Uterus (tissue), 2 donors: ENCODE measurements around the gene SGMS1.

Experiments
- POLR2A ChIP-seq, 2 donors: fragments of 450-650 bp; IDR thresholded peaks; one replicate each; pipeline ENCODE4 v1.6.1; 2016; ENCODE audit warnings: antibody characterized with exemption in 2 of 2, mild to moderate bottlenecking in 1 of 2, moderate library complexity in 1 of 2
- TF ChIP-seq, protein P1 (sequence below), 4 experiments: fragments of 200-600 bp in 2 of 4; fragments of 450-650 bp in 2 of 4; sonication (generic) in 2 of 4; IDR thresholded peaks; one replicate each; pipeline ENCODE4 v1.5.1; 2016 to 2019; ENCODE audit warnings: antibody characterized with exemption in 4 of 4, mild to moderate bottlenecking in 2 of 4, moderate library complexity in 1 of 4

DNA sequence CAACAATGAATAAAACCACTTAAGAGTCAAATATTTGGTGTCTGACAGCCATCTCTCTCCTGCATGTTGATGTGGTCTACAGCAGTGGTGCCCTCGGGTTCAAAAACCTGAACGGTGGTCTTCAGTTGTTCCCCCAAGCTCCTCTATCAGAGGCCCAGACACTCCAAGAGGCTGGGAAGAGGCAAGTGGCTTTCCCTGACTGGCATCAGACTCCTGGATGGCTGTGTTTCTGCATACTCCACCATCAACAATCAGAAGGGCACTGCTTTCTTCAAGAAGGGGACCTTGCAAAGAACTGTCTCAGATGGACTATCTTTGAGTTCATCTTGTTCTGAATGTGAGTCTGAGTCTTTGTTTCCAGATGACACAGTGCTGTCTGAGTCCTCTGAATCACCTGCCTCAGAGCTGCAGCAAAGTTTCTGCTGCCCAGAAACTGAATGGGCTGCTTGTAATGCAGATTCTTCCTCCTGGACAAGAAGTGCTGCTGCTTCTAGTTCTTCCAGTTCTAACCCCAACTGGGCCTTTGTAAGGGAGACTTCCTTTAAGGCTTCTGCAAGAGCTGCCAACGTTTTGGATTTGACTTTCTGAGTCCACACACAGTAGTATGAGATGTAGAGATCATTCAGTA is 5.9 kb upstream of the SGMS1 start:
- TF ChIP-seq, protein P1, sequence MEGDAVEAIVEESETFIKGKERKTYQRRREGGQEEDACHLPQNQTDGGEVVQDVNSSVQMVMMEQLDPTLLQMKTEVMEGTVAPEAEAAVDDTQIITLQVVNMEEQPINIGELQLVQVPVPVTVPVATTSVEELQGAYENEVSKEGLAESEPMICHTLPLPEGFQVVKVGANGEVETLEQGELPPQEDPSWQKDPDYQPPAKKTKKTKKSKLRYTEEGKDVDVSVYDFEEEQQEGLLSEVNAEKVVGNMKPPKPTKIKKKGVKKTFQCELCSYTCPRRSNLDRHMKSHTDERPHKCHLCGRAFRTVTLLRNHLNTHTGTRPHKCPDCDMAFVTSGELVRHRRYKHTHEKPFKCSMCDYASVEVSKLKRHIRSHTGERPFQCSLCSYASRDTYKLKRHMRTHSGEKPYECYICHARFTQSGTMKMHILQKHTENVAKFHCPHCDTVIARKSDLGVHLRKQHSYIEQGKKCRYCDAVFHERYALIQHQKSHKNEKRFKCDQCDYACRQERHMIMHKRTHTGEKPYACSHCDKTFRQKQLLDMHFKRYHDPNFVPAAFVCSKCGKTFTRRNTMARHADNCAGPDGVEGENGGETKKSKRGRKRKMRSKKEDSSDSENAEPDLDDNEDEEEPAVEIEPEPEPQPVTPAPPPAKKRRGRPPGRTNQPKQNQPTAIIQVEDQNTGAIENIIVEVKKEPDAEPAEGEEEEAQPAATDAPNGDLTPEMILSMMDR (IDR thresholded peaks at IDR 0.05), result no peak
- no peak for TF ChIP-seq POLR2A (IDR thresholded peaks at IDR 0.05)
